ENCODE results near the gene KMT2D.

KMT2D gene

GRCh38 chr12:49051777-49052438 lies 8.7 kb downstream of the KMT2D start:
- DNase-seq: no peak

- DNase-seq: no peak
Measured at GRCh38 chr12:49051373-49051764, 9.2 kb downstream of the KMT2D start.

GRCh38 chr12:49050507-49051372 lies 9.9 kb downstream of the KMT2D start:
- no peak for DNase-seq

GRCh38 chr12:49049566-49050224 lies 10.9 kb downstream of the KMT2D start:
- no peak for DNase-seq

- DNase-seq: no peak
Measured at GRCh38 chr12:49048953-49049352, 11.6 kb downstream of the KMT2D start.

GRCh38 chr12:49046129-49046895 lies 14.3 kb downstream of the KMT2D start:
- DNase-seq: no peak

- DNase-seq: no peak
Measured at GRCh38 chr12:49044660-49045059, 15.9 kb downstream of the KMT2D start.

GRCh38 chr12:49043856-49044258 lies 16.7 kb downstream of the KMT2D start:
- DNase-seq: peak; percentile 53

GRCh38 chr12:49043241-49043640 lies 17.4 kb downstream of the KMT2D start:
- no peak for DNase-seq

- no peak for DNase-seq
Measured at GRCh38 chr12:49041881-49042484, 18.6 kb downstream of the KMT2D start.

- no peak for DNase-seq
Measured at GRCh38 chr12:49041036-49041880, 19.3 kb downstream of the KMT2D start.

GRCh38 chr12:49040364-49040855 lies 20.2 kb downstream of the KMT2D start:
- no peak for DNase-seq

- DNase-seq: no peak
Measured at GRCh38 chr12:49039421-49040363, 20.9 kb downstream of the KMT2D start.

- DNase-seq: no peak
Measured at GRCh38 chr12:49038291-49038955, 22.2 kb downstream of the KMT2D start.

GRCh38 chr12:49037947-49038237 lies 22.7 kb downstream of the KMT2D start:
- no peak for DNase-seq

GRCh38 chr12:49037111-49037946 lies 23.3 kb downstream of the KMT2D start:
- no peak for DNase-seq

- no peak for DNase-seq
Measured at GRCh38 chr12:49036029-49036428, 24.6 kb downstream of the KMT2D start.

GRCh38 chr12:49034286-49034622 lies 26.3 kb downstream of the KMT2D start:
- DNase-seq: no peak
